Keratinocyte (primary cell): ENCODE measurements around the gene RBCK1. TPM values are rescaled to one million over a fixed set of nuclear protein-coding genes. Genes with fewer than 3 reads are reported as not detected.
"Not testable (repeated sequence)": the region's sequence is repeated elsewhere in the genome, so short reads cannot be mapped to it uniquely, and the experiment has no call there.

ENCODE experiments used
- DNase-seq: peaks from one replicate; pipeline ENCODE4 v3.0.0-alpha.2; 2011; ENCODE audit warnings: low read depth, missing footprints, low spot score
- FAIRE-seq: peaks from 2 replicates; lab custom pipeline; 2011; peaks lifted over from hg19 to GRCh38; lab: Jason Lieb, UNC
- H2AFZ ChIP-seq: 2 replicates; pipeline ENCODE4 v1.6.0; 2012; ENCODE audit warnings: low read length, control low read depth, inconsistent platforms; ENCODE audit not compliant: control insufficient read depth
- H3K27ac ChIP-seq: 2 replicates; pipeline ENCODE4 v1.5.1; 2011; ENCODE audit warnings: low read length; ENCODE audit not compliant: control insufficient read depth, insufficient read depth
- H3K27me3 ChIP-seq: 3 replicates; pipeline ENCODE4 v1.6.0; 2011; ENCODE audit warnings: low read length; ENCODE audit not compliant: control insufficient read depth, insufficient read depth; ENCODE audit errors: extremely low read depth
- H3K36me3 ChIP-seq, 2 experiments: 2 replicates in 1 of 2; 3 replicates in 1 of 2; pipeline ENCODE4 v1.5.1; 2011; ENCODE audit warnings: low read length in 2 of 2, mild to moderate bottlenecking in 1 of 2; ENCODE audit not compliant: control insufficient read depth in 2 of 2, insufficient read depth in 2 of 2; ENCODE audit errors: extremely low read depth in 1 of 2
- H3K4me1 ChIP-seq: 3 replicates; pipeline ENCODE4 v1.5.1; 2011; ENCODE audit warnings: low read length; ENCODE audit not compliant: control insufficient read depth, insufficient read depth; ENCODE audit errors: extremely low read depth
- H3K4me2 ChIP-seq: 3 replicates; pipeline ENCODE4 v1.6.0; 2011; ENCODE audit warnings: low read depth, low read length; ENCODE audit not compliant: control insufficient read depth, insufficient read depth; ENCODE audit errors: extremely low read depth
- H3K4me3 ChIP-seq, 3 experiments: fragments of 200-600 bp in 1 of 3; sonication (generic) in 1 of 3; 2 replicates in 2 of 3; 3 replicates in 1 of 3; pipeline ENCODE4 v1.5.1; 2011 to 2016; ENCODE audit warnings: low read length in 3 of 3, mild to moderate bottlenecking in 3 of 3, control low read depth in 2 of 3, inconsistent platforms in 1 of 3, low read depth in 1 of 3, mixed read lengths in 1 of 3, mixed run types in 1 of 3, moderate library complexity in 1 of 3; ENCODE audit not compliant: control insufficient read depth in 2 of 3, insufficient read depth in 2 of 3; ENCODE audit errors: extremely low read depth in 1 of 3
- H3K79me2 ChIP-seq: 2 replicates; pipeline ENCODE4 v1.6.0; 2012; ENCODE audit warnings: low read length; ENCODE audit not compliant: control insufficient read depth, insufficient read depth
- H3K9ac ChIP-seq: 3 replicates; pipeline ENCODE4 v1.6.0; 2011; ENCODE audit warnings: low read length; ENCODE audit not compliant: control insufficient read depth, insufficient read depth; ENCODE audit errors: extremely low read depth
- H3K9me1 ChIP-seq: 3 replicates; pipeline ENCODE4 v1.6.0; 2011; ENCODE audit warnings: low read length; ENCODE audit not compliant: control insufficient read depth, insufficient read depth; ENCODE audit errors: extremely low read depth
- H3K9me3 ChIP-seq: 2 replicates; pipeline ENCODE4 v1.5.1; 2012; ENCODE audit warnings: low read depth, low read length; ENCODE audit not compliant: control insufficient read depth
- H4K20me1 ChIP-seq: 3 replicates; pipeline ENCODE4 v1.6.0; 2011; ENCODE audit warnings: low read length; ENCODE audit not compliant: control insufficient read depth, insufficient read depth; ENCODE audit errors: extremely low read depth
- CTCF ChIP-seq, 3 experiments: IDR thresholded peaks in 1 of 3; conservative IDR thresholded peaks in 1 of 3; optimal IDR thresholded peaks in 1 of 3; 2 replicates in 2 of 3; 3 replicates in 1 of 3; pipeline versions ENCODE3 to v1.5.1; 2011; ENCODE audit warnings: low read length in 3 of 3, mild to moderate bottlenecking in 3 of 3, moderate library complexity in 2 of 3, control low read depth in 1 of 3, inconsistent platforms in 1 of 3; ENCODE audit not compliant: insufficient read depth in 2 of 3; ENCODE audit errors: extremely low read depth in 1 of 3
- EZH2 ChIP-seq: IDR thresholded peaks from one replicate; pipeline ENCODE4 v1.6.1; 2012; ENCODE audit warnings: inconsistent platforms, mild to moderate bottlenecking, low read length, moderate library complexity
- dilution Hi-C: fragments of 300-500 bp; cut with MboI; formaldehyde crosslinking; loops from one replicate; pipeline ENCODE4 v1.7.0; 2020; ENCODE audit warnings: low sequenced_read_pairs; ENCODE audit not compliant: extremely low pct_ligation_motif_present
- polyA plus RNA-seq, 5 experiments: library from polyadenylated mRNA; depleted of rRNA in 3 of 5; stranded (reverse) in 3 of 5; stranded (forward) in 1 of 5; unstranded in 1 of 5; fragments of >200 nt; gene quantifications; 1 replicate in 1 of 5; 2 replicates in 3 of 5; 3 replicates in 1 of 5; pipeline versions ENCODE4 v1.2.1 to v1.2.3, GENCODE V29; 2011 to 2012; ENCODE audit warnings: missing spikeins in 2 of 5, low read depth in 1 of 5, low replicate concordance in 1 of 5

Gene RBCK1
- polyA plus RNA-seq, 1 donor (not counting 4 experiments of a cell fraction or from before 2014, with no cell fraction given), result 136 TPM

- H3K27me3 ChIP-seq, result no peaks in the 10 kb centered on the region
- no peak overlapping the region for H2AFZ ChIP-seq
- peaks cover 24% of the 10 kb centered on the region for H3K79me2 ChIP-seq
- no peak overlapping the region for H3K4me3 ChIP-seq
- H3K4me1 ChIP-seq, result no peaks in the 10 kb centered on the region
- TF ChIP-seq EZH2 (no peak), CTCF (optimal IDR thresholded peaks at IDR 0.05 in 1 of 3, IDR thresholded peaks at IDR 0.05 in 1 of 3, conservative IDR thresholded peaks at IDR 0.05 in 1 of 3; ENCODE audit: extremely low read depth in 1 of 3, insufficient read depth in 2 of 3, low read length in 3 of 3) (no peak)
- no peaks in the 10 kb centered on the region for H3K9me1 ChIP-seq
- no peak overlapping the region for H3K9ac ChIP-seq
- no peaks in the 10 kb centered on the region for H3K9me3 ChIP-seq
- no peak for DNase-seq
- no peak overlapping the region for H3K4me2 ChIP-seq
- peaks cover 52 to 80% of the 10 kb centered on the region in 2 experiments for H3K36me3 ChIP-seq
- FAIRE-seq, result no peak
- peaks cover 15% of the 10 kb centered on the region for H4K20me1 ChIP-seq
- no peak overlapping the region for H3K27ac ChIP-seq
- dilution Hi-C loops, result no loop called here
These were observed 16.9 kb upstream of the RBCK1 start for GRCh38 chr20:391041-391711.

GRCh38 chr20:393296-393695 is 14.8 kb upstream of the RBCK1 start:
- H3K9me1 ChIP-seq, H2AFZ ChIP-seq, H3K9ac ChIP-seq, dilution Hi-C loops, DNase-seq, H3K4me3 ChIP-seq, H3K27ac ChIP-seq, H3K27me3 ChIP-seq, FAIRE-seq, H3K9me3 ChIP-seq, H4K20me1 ChIP-seq, H3K4me2 ChIP-seq, H3K4me1 ChIP-seq: not testable (repeated sequence)
- peaks cover 10% of the 10 kb centered on the region for H3K79me2 ChIP-seq
- peaks cover 55 to 84% of the 10 kb centered on the region in 2 experiments for H3K36me3 ChIP-seq

GRCh38 chr20:396252-396618 is 11.9 kb upstream of the RBCK1 start:
- no peak overlapping the region for H3K9ac ChIP-seq
- no peaks in the 10 kb centered on the region for H4K20me1 ChIP-seq
- TF ChIP-seq CTCF (optimal IDR thresholded peaks at IDR 0.05 in 1 of 3, IDR thresholded peaks at IDR 0.05 in 1 of 3, conservative IDR thresholded peaks at IDR 0.05 in 1 of 3; ENCODE audit: extremely low read depth in 1 of 3, insufficient read depth in 2 of 3, low read length in 3 of 3) (no peak), EZH2 (no peak)
- peaks cover 36 to 57% of the 10 kb centered on the region in 2 experiments for H3K36me3 ChIP-seq
- H3K4me2 ChIP-seq, result no peak overlapping the region
- no peaks in the 10 kb centered on the region for H3K9me1 ChIP-seq
- dilution Hi-C loops, result no loop called here
- no peaks in the 10 kb centered on the region for H3K27me3 ChIP-seq
- DNase-seq (no peak), FAIRE-seq (no peak)
- H3K9me3 ChIP-seq, result no peaks in the 10 kb centered on the region
- H3K27ac ChIP-seq, result no peak overlapping the region
- no peak overlapping the region for H2AFZ ChIP-seq
- peaks cover 13% of the 10 kb centered on the region for H3K4me1 ChIP-seq
- H3K79me2 ChIP-seq, result peaks cover 1% of the 10 kb centered on the region
- H3K4me3 ChIP-seq, result no peak overlapping the region
